ENCODE measurements around the gene DDIT3. TPM values are rescaled to one million over a fixed set of nuclear protein-coding genes. Genes with fewer than 3 reads are reported as not detected.

DDIT3 gene
- total and polyA plus RNA-seq, 2 of the 13 experiments (the other 11 are each of a cell fraction or from before 2014, with no cell fraction given), result 27.5 to 48.7 TPM

GRCh38 chr12:57547288-57548012 lies 27.1 kb upstream of the DDIT3 start (continued):
- no peak for TF ChIP-seq ZNF230 (CRISPR knock-in tag; IDR thresholded peaks at IDR 0.05)
- TF ChIP-seq CREB1 (IDR thresholded peaks at IDR 0.05), result peak; percentile 41; the same call in 1 of the 2 replicates
- TF ChIP-seq CREB1 (CRISPR knock-in tag; IDR thresholded peaks at IDR 0.05), result peak; percentile 92
- no peak for TF ChIP-seq ZNF24 (IDR thresholded peaks at IDR 0.05)
- no peak for TF ChIP-seq GATA4 (IDR thresholded peaks at IDR 0.05; ENCODE audit: borderline replicate concordance, low read depth)
- TF ChIP-seq, protein P1, sequence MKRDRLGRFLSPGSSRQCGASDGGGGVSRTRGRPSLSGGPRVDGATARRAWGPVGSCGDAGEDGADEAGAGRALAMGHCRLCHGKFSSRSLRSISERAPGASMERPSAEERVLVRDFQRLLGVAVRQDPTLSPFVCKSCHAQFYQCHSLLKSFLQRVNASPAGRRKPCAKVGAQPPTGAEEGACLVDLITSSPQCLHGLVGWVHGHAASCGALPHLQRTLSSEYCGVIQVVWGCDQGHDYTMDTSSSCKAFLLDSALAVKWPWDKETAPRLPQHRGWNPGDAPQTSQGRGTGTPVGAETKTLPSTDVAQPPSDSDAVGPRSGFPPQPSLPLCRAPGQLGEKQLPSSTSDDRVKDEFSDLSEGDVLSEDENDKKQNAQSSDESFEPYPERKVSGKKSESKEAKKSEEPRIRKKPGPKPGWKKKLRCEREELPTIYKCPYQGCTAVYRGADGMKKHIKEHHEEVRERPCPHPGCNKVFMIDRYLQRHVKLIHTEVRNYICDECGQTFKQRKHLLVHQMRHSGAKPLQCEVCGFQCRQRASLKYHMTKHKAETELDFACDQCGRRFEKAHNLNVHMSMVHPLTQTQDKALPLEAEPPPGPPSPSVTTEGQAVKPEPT (CRISPR knock-in tag; IDR thresholded peaks at IDR 0.05; ENCODE audit: low read depth), result no peak
- no peak for TF ChIP-seq TRIM24 (CRISPR knock-in tag; IDR thresholded peaks at IDR 0.05)
- TF ChIP-seq ZNF879 (CRISPR knock-in tag; IDR thresholded peaks at IDR 0.05), result no peak
- 0 out of 2 replicates have a peak, but pooled peaks have one; percentile 2 for TF ChIP-seq CBFB (CRISPR knock-in tag; IDR thresholded peaks at IDR 0.05)
- no peak for TF ChIP-seq ZC3H13 (CRISPR knock-in tag; IDR thresholded peaks at IDR 0.05)
- no peak for TF ChIP-seq NFYB (CRISPR knock-in tag; IDR thresholded peaks at IDR 0.05)
- TF ChIP-seq MEF2D (CRISPR knock-in tag; IDR thresholded peaks at IDR 0.05), result no peak
- 0 out of 2 replicates have a peak, but pooled peaks have one; percentile 20 for TF ChIP-seq RXRB (CRISPR knock-in tag; IDR thresholded peaks at IDR 0.05; ENCODE audit: borderline replicate concordance)
- no peak for TF ChIP-seq ISX (CRISPR knock-in tag; conservative IDR thresholded peaks at IDR 0.05)
- TF ChIP-seq ZNF333 (CRISPR knock-in tag; IDR thresholded peaks at IDR 0.05; ENCODE audit: borderline replicate concordance), result no peak
- TF ChIP-seq, protein P2, sequence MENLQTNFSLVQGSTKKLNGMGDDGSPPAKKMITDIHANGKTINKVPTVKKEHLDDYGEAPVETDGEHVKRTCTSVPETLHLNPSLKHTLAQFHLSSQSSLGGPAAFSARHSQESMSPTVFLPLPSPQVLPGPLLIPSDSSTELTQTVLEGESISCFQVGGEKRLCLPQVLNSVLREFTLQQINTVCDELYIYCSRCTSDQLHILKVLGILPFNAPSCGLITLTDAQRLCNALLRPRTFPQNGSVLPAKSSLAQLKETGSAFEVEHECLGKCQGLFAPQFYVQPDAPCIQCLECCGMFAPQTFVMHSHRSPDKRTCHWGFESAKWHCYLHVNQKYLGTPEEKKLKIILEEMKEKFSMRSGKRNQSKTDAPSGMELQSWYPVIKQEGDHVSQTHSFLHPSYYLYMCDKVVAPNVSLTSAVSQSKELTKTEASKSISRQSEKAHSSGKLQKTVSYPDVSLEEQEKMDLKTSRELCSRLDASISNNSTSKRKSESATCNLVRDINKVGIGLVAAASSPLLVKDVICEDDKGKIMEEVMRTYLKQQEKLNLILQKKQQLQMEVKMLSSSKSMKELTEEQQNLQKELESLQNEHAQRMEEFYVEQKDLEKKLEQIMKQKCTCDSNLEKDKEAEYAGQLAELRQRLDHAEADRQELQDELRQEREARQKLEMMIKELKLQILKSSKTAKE (CRISPR knock-in tag; IDR thresholded peaks at IDR 0.05; ENCODE audit: borderline replicate concordance), result no peak
- TF ChIP-seq RFXAP (CRISPR knock-in tag; IDR thresholded peaks at IDR 0.05; ENCODE audit: borderline replicate concordance), result no peak
- no peak for TF ChIP-seq SIX1 (CRISPR knock-in tag; IDR thresholded peaks at IDR 0.05; ENCODE audit: borderline replicate concordance)
- no peak for TF ChIP-seq SMYD3 (CRISPR knock-in tag; IDR thresholded peaks at IDR 0.05)
- TF ChIP-seq PHF8 (CRISPR knock-in tag; IDR thresholded peaks at IDR 0.05), result no peak
- no peak; the same call in 1 of the 2 replicates for TF ChIP-seq NR2C2 (CRISPR knock-in tag; IDR thresholded peaks at IDR 0.05; ENCODE audit: borderline replicate concordance)
- TF ChIP-seq SNAPC5 (CRISPR knock-in tag; IDR thresholded peaks at IDR 0.05; ENCODE audit: borderline replicate concordance), result no peak
- no peak for TF ChIP-seq ZNF460 (CRISPR knock-in tag; IDR thresholded peaks at IDR 0.05; ENCODE audit: borderline replicate concordance)
- TF ChIP-seq KAT2B (IDR thresholded peaks at IDR 0.05; ENCODE audit: borderline replicate concordance, low read depth, low read length), result no peak

Data from HepG2 (cell line).